HG03064 (cell line): ENCODE measurements around the gene MADD.
"Not testable (repeated sequence)": the region's sequence is repeated elsewhere in the genome, so short reads cannot be mapped to it uniquely, and the experiment has no call there.

Experiments used
- ATAC-seq: cut with Tn5 transposase; IDR thresholded peaks from one replicate; pipeline ENCODE4 v1.9.1; 2021; ENCODE audit warnings: low read depth; ENCODE audit not compliant: unreplicated experiment

Gene MADD

GRCh38 chr11:47272706-47273105, 2.8 kb downstream of the MADD start:
- no peak for ATAC-seq

GRCh38 chr11:47274495-47275235, 4.7 kb downstream of the MADD start:
- ATAC-seq: no peak

- ATAC-seq: no peak
Observed at GRCh38 chr11:47276923-47277322, 7.0 kb downstream of the MADD start.

GRCh38 chr11:47278058-47278457, 8.1 kb downstream of the MADD start:
- no peak for ATAC-seq

- ATAC-seq: no peak
Observed at GRCh38 chr11:47278769-47279168, 8.8 kb downstream of the MADD start.

- ATAC-seq: no peak
Observed at GRCh38 chr11:47280099-47280498, 10.2 kb downstream of the MADD start.

GRCh38 chr11:47280860-47281259, 10.9 kb downstream of the MADD start:
- no peak for ATAC-seq

GRCh38 chr11:47282462-47282861, 12.5 kb downstream of the MADD start:
- ATAC-seq: no peak

GRCh38 chr11:47284151-47284550, 14.2 kb downstream of the MADD start:
- ATAC-seq: no peak

- ATAC-seq: no peak
Observed at GRCh38 chr11:47285969-47286770, 16.2 kb downstream of the MADD start.

GRCh38 chr11:47288066-47288465, 18.1 kb downstream of the MADD start:
- no peak for ATAC-seq

- ATAC-seq: no peak
Observed at GRCh38 chr11:47289856-47290255, 19.9 kb downstream of the MADD start.

- no peak for ATAC-seq
Observed at GRCh38 chr11:47295385-47295784, 25.5 kb downstream of the MADD start.

- ATAC-seq: no peak
Observed at GRCh38 chr11:47296045-47296444, 26.1 kb downstream of the MADD start.

- ATAC-seq: no peak
Observed at GRCh38 chr11:47299078-47299477, 29.1 kb downstream of the MADD start.

GRCh38 chr11:47302853-47303252, 32.9 kb downstream of the MADD start:
- ATAC-seq: no peak

- ATAC-seq: no peak
Observed at GRCh38 chr11:47305734-47306483, 36.0 kb downstream of the MADD start.

- no peak for ATAC-seq
Observed at GRCh38 chr11:47306484-47306844, 36.5 kb downstream of the MADD start.

GRCh38 chr11:47308050-47308823, 38.3 kb downstream of the MADD start:
- ATAC-seq: no peak

GRCh38 chr11:47314992-47315391, 45.1 kb downstream of the MADD start:
- no peak for ATAC-seq

- not testable (repeated sequence) for ATAC-seq
Observed at GRCh38 chr11:47316501-47316900, 46.6 kb downstream of the MADD start.
